Measurements from ENCODE around the gene AHI1. TPM values are rescaled to one million over a fixed set of nuclear protein-coding genes. Genes with fewer than 3 reads are reported as not detected.
"Not testable (repeated sequence)": the region's sequence is repeated elsewhere in the genome, so short reads cannot be mapped to it uniquely, and the experiment has no call there.

Gene AHI1
- total RNA-seq, 1 donor from 2014 or later: 33.5 TPM

GRCh38 chr6:135490381-135490780 lies 7.2 kb downstream of the AHI1 start:
- Mint-ChIP-seq H3K4me1 (ENCODE audit: unreplicated experiment) (peaks cover 31% of the 10 kb centered on the region), H3K36me3 (ENCODE audit: unreplicated experiment) (peaks cover 51% of the 10 kb centered on the region), H3K27me3 (ENCODE audit: unreplicated experiment) (no peaks in the 10 kb centered on the region), H3K9me3 (ENCODE audit: unreplicated experiment) (peaks cover 7% of the 10 kb centered on the region), H3K4me3 (ENCODE audit: unreplicated experiment) (no peak overlapping the region), H3K27ac (ENCODE audit: unreplicated experiment) (no peak overlapping the region)
- DNase-seq (ENCODE audit: extremely low spot score, unreplicated experiment): no peak
- TF ChIP-seq CTCF (IDR thresholded peaks at IDR 0.05): no peak

- H3K4me3 Mint-ChIP-seq (ENCODE audit: unreplicated experiment): no peak overlapping the region
Measured at GRCh38 chr6:135488023-135488422, 9.5 kb downstream of the AHI1 start.

DNA sequence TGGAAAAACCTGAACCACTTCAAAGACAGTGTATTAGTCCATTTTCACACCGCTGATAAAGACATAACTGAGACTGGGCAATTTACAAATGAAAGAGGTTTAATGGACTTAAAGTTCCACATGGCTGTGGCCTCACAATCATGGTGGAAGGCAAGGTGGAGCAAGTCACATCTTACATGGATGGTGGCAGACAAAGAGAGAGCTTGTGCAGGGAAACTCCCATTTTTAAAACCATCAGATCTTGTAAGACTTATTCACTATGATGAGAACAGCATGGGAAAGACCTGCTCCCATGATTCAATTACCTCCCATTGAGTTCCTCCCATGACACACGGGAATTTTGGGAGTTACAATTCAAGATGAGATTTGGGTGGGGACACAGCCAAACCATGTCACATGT lies 13.6 kb downstream of the AHI1 start:
- peaks cover 67% of the 10 kb centered on the region for H3K36me3 Mint-ChIP-seq (ENCODE audit: unreplicated experiment)
- not testable (repeated sequence) for DNase-seq (ENCODE audit: extremely low spot score, unreplicated experiment); H3K27ac Mint-ChIP-seq (ENCODE audit: unreplicated experiment); H3K4me3 Mint-ChIP-seq (ENCODE audit: unreplicated experiment); H3K27me3 Mint-ChIP-seq (ENCODE audit: unreplicated experiment)
- peaks cover 16% of the 10 kb centered on the region for H3K9me3 Mint-ChIP-seq (ENCODE audit: unreplicated experiment)
- H3K4me1 Mint-ChIP-seq (ENCODE audit: unreplicated experiment): peaks cover 13% of the 10 kb centered on the region

More at GRCh38 chr6:135488023-135488422, 9.5 kb downstream of the AHI1 start:
- TF ChIP-seq CTCF (IDR thresholded peaks at IDR 0.05): no peak
- Mint-ChIP-seq H3K4me1 (ENCODE audit: unreplicated experiment) (peaks cover 18% of the 10 kb centered on the region), H3K27ac (ENCODE audit: unreplicated experiment) (peak overlapping the region; percentile 58), H3K9me3 (ENCODE audit: unreplicated experiment) (peaks cover 1% of the 10 kb centered on the region), H3K36me3 (ENCODE audit: unreplicated experiment) (peaks cover 63% of the 10 kb centered on the region), H3K27me3 (ENCODE audit: unreplicated experiment) (no peaks in the 10 kb centered on the region)
- no peak for DNase-seq (ENCODE audit: extremely low spot score, unreplicated experiment)

DNA sequence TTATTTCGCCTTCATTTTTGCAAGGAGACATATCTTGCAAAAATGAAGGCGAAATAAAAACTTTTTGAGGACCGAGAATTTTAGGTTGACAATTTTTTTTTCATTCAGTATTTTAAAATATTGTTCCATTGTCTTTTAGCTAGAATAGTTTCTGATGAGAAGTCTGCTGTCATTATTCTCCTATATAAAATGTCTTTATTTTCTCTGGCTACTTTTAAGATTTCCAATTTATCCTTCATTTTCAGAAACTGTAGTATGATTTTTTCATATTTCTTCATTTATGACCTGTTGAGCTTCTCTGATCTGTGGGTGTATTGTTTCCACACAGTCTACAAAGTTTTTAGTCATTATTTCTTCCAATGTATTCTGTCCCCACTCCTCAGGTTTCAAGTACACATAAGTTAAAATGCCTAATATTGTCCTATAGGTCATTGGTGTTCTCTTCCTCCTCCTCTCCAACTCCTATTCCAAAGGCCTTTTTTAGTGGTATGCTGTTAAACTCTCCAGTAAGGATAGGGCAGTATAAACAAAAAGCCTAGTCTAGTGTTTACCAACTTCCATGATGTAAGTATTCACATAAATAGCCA lies 15.7 kb downstream of the AHI1 start:
- Mint-ChIP-seq H3K36me3 (ENCODE audit: unreplicated experiment) (peaks cover 71% of the 10 kb centered on the region), H3K27me3 (ENCODE audit: unreplicated experiment) (no peaks in the 10 kb centered on the region), H3K4me1 (ENCODE audit: unreplicated experiment) (no peaks in the 10 kb centered on the region), H3K4me3 (ENCODE audit: unreplicated experiment) (no peak overlapping the region), H3K9me3 (ENCODE audit: unreplicated experiment) (peaks cover 20% of the 10 kb centered on the region), H3K27ac (ENCODE audit: unreplicated experiment) (no peak overlapping the region)
- no peak for TF ChIP-seq CTCF (IDR thresholded peaks at IDR 0.05)
- no peak for DNase-seq (ENCODE audit: extremely low spot score, unreplicated experiment)

GRCh38 chr6:135479601-135480000 lies 17.9 kb downstream of the AHI1 start:
- Mint-ChIP-seq H3K27ac (ENCODE audit: unreplicated experiment) (no peak overlapping the region), H3K4me1 (ENCODE audit: unreplicated experiment) (no peaks in the 10 kb centered on the region), H3K36me3 (ENCODE audit: unreplicated experiment) (peaks cover 64% of the 10 kb centered on the region), H3K4me3 (ENCODE audit: unreplicated experiment) (no peak overlapping the region), H3K9me3 (ENCODE audit: unreplicated experiment) (peaks cover 20% of the 10 kb centered on the region), H3K27me3 (ENCODE audit: unreplicated experiment) (no peaks in the 10 kb centered on the region)
- TF ChIP-seq CTCF (IDR thresholded peaks at IDR 0.05): no peak
- DNase-seq (ENCODE audit: extremely low spot score, unreplicated experiment): no peak

Measured in osteocyte (in vitro differentiated cells).